ENCODE measurements around the gene THAP12. TPM values are rescaled to one million over a fixed set of nuclear protein-coding genes. Genes with fewer than 3 reads are reported as not detected.

The THAP12 gene
- total RNA-seq, 1 donor, result 17.5 TPM

DNA sequence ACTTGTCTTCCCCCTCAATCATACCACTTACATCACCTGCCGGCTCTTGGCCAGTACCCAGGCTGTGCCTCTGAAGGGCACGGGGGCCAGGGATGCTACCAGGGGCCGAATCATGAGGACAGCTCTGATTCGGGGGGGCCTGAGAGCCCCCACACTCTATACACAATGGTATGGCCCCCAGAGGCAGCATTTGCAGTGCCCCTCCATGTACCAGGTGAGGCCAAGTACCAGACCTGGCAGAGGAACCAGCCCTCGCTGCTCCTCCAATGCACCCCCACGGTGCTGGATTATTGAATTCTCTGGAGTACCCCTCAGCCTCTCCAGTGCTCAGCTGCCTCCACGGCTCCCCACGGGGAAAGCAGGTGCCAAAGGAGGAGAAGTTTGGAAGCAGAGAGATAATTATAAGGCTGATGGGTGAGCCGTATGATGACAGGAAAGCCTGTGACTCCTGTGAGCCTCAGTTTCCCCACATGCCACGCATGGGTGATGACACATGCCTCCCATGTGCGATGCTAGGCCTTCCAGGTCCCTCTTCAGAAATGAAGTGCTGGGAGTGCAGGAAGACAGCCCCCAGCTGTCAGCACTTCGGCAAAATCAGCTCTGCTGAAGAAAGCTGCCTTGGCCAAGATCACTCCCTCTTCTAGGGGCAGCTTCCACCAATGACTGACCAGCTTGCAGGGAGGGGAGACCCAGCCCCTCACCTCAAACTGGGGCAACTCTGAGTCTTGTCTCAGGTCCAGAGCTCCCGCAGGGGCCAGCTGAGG is 69.9 kb downstream of the THAP12 start:
- no peak for DNase-seq (ENCODE audit: low read depth in 2 of 3, low spot score in 2 of 3)

- DNase-seq (ENCODE audit: low read depth in 2 of 3, low spot score in 2 of 3), result no peak
Observed at GRCh38 chr11:76307978-76308747, 72.8 kb downstream of the THAP12 start.

DNA sequence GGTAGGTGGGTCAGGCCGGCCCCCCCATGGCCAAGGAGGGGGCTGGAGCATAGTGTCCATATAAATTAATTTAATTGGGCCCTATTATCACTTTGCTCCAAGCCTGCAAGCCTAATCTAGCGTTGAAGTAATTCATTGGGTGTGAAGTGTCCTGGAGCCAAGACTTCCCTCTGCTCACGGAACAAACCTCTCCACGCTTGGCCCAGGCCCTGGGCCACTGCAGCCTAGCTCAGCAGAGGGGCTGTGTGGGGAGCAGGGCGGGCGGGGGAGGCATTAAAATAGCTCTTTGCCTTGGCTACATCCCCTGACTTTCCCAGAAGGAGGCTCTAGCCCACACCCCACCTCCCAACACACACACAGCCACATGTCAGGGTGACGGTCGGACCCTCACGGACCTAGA is 73.5 kb downstream of the THAP12 start:
- DNase-seq (ENCODE audit: low read depth in 2 of 3, low spot score in 2 of 3), result no peak

- no peak for DNase-seq (ENCODE audit: low read depth in 2 of 3, low spot score in 2 of 3)
Observed at GRCh38 chr11:76303399-76303798, 77.5 kb downstream of the THAP12 start.

DNA sequence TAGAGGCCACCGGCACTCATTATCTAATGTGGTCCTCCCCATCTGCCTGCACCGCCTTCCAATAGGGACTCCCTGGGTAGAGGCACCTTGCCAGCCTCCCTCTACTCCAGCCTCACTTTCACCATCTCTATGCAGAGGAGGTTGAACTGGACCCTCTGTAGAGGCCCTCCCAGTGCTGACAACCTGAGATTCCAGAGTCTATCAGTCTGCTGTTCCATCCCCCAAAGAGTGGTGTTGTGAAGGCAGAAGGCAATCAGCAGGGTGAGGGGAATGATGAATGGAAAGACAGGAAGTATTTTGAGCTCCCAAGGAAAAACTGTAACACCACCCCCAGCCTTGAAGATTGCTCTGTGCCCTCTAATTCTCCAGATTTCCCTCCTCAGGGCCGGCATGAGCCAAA is 77.9 kb downstream of the THAP12 start:
- DNase-seq (ENCODE audit: low read depth in 2 of 3, low spot score in 2 of 3), result no peak

Small RNA genes within 50 kb of the gene (small RNA-seq; reads per million reads assigned to genes)
- gene RF00019, result not detected

Other genes with a start within 250 kb of the THAP12 start
- 1.6 TPM for gene WNT11, start 174.6 kb downstream of the THAP12 start, total RNA-seq
- gene GVQW3, start 191 bp upstream of the THAP12 start, total RNA-seq, result 7.0 TPM
- gene EMSY, start 63.9 kb upstream of the THAP12 start, total RNA-seq, result 27.7 TPM

Data from hematopoietic multipotent progenitor cell (in vitro differentiated cells).